ENCODE results near the gene BRI3BP. TPM values are rescaled to one million over a fixed set of nuclear protein-coding genes. Genes with fewer than 3 reads are reported as not detected.

BRI3BP gene
- polyA plus RNA-seq, 3 donors = 4.4 to 6.9 (median 5.0) TPM

DNA sequence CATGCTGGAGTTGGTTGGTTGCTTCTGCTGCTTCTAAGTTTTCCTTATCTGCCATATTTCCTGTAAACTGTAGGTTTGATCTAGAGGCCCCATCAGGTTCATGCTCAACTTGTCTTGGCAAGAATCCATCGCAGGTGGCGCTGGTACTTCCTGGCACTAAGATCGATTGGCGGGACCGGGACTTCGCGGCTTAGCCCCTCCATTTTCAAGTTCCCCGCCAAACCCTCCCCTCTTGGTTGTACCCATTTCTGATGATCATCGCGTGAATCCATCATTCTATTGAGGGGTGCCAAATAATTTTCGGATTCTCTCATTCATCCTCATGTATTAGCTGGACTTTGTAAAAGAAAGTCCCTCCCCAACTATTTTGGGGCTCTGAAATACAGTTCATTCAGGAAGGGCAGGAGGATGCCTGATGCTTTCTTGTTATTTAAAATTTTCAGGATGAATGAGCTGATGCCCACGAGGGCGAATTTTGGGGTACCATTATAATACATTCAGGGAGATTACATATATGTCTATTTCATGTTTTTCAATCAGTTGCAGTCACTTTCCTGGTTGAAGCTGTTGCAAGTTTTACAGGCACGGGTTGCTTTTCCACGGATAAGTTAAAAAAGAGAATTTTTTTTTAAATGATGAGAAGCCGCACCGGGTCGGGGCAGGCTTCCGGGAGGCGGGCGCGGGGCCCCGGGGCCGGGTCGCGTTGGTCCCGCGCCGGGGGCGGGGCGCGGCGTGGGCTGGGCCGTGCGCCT lies 395 bp upstream of the BRI3BP start:
- Histone ChIP-seq H2AFZ (ENCODE audit: insufficient read depth, low read depth, low read length, poor library complexity, severe bottlenecking) (peak overlapping the region; percentile 82), H4K20me1 (ENCODE audit: insufficient read depth, low read length) (peaks cover 4% of the 10 kb centered on the region), H3K36me3 (replicated peaks in 1 of 2; ENCODE audit: control insufficient read depth in 1 of 2, insufficient read depth in 2 of 2, low read length in 2 of 2) (no peaks in the 10 kb centered on the region), H3K27ac (ENCODE audit: low read depth in 1 of 2, low read length in 2 of 2) (peak overlapping the region in 1 of 2 donors; percentile 45), H3K4me2 (replicated peaks; ENCODE audit: extremely low read depth, low read length, poor library complexity, severe bottlenecking) (peak overlapping the region; percentile 100), H3K27me3 (ENCODE audit: control insufficient read depth in 2 of 2, insufficient read depth in 2 of 2, low read length in 2 of 2) (no peaks in the 10 kb centered on the region), H3K79me2 (ENCODE audit: insufficient read depth, low read length) (peaks cover 55% of the 10 kb centered on the region), H3K9me3 (replicated peaks in 1 of 2; ENCODE audit: control insufficient read depth in 1 of 2, insufficient read depth in 1 of 2, low read length in 2 of 2) (no peaks in the 10 kb centered on the region), H3K4me3 (replicated peaks in 1 of 3; ENCODE audit: low read depth in 2 of 3, low read length in 3 of 3) (peak overlapping the region; percentile 59 to 93 (median 81)), H3K9ac (ENCODE audit: insufficient read depth, low read length, poor library complexity, severe bottlenecking) (no peak overlapping the region), H3K4me1 (ENCODE audit: control insufficient read depth in 1 of 2, insufficient read depth in 2 of 2, low read length in 2 of 2) (peaks cover 47 to 52% of the 10 kb centered on the region in 2 donors)
- H3K4me1 Mint-ChIP-seq = peaks cover 48% of the 10 kb centered on the region
- TF ChIP-seq, protein P1, sequence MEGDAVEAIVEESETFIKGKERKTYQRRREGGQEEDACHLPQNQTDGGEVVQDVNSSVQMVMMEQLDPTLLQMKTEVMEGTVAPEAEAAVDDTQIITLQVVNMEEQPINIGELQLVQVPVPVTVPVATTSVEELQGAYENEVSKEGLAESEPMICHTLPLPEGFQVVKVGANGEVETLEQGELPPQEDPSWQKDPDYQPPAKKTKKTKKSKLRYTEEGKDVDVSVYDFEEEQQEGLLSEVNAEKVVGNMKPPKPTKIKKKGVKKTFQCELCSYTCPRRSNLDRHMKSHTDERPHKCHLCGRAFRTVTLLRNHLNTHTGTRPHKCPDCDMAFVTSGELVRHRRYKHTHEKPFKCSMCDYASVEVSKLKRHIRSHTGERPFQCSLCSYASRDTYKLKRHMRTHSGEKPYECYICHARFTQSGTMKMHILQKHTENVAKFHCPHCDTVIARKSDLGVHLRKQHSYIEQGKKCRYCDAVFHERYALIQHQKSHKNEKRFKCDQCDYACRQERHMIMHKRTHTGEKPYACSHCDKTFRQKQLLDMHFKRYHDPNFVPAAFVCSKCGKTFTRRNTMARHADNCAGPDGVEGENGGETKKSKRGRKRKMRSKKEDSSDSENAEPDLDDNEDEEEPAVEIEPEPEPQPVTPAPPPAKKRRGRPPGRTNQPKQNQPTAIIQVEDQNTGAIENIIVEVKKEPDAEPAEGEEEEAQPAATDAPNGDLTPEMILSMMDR (IDR thresholded peaks at IDR 0.05) = peak; percentile 49
- peaks cover 0 to 2% (median 0%) of the 10 kb centered on the region in 3 donors for H3K27me3 Mint-ChIP-seq (ENCODE audit: low read depth in 3 of 3)
- peaks cover 0 to 4% (median 0%) of the 10 kb centered on the region in 7 donors for H3K9me3 Mint-ChIP-seq
- no peaks in the 10 kb centered on the region for H3K36me3 Mint-ChIP-seq
- peak overlapping the region in 6 of 7 donors; percentile 31 to 59 (median 40) for H3K27ac Mint-ChIP-seq
- peak overlapping the region; percentile 85 to 86 for H3K4me3 Mint-ChIP-seq
- intact Hi-C loops (cut with micrococcal nuclease) = loop anchor here in 1 of 2 donors (5.0 kb wide), 1 partner anchor 74 kb away; the partner anchor contains the start of gene AACS
- 0% methylated on average over 28 of the region's 35 CpGs for WGBS (ENCODE audit: insufficient coverage)
- DNase-seq = peak; percentile 24 to 55 (median 40)

GRCh38 chr12:124994437-124994975 lies 1.1 kb downstream of the BRI3BP start:
- Histone ChIP-seq H3K4me3 (replicated peaks in 1 of 3; ENCODE audit: low read depth in 2 of 3, low read length in 3 of 3) (peak overlapping the region; percentile 56 to 99 (median 71)), H3K4me2 (replicated peaks; ENCODE audit: extremely low read depth, low read length, poor library complexity, severe bottlenecking) (peak overlapping the region; percentile 100), H3K27ac (ENCODE audit: low read depth in 1 of 2, low read length in 2 of 2) (peak overlapping the region; percentile 3 to 68), H3K9me3 (replicated peaks in 1 of 2; ENCODE audit: control insufficient read depth in 1 of 2, insufficient read depth in 1 of 2, low read length in 2 of 2) (no peaks in the 10 kb centered on the region), H3K9ac (ENCODE audit: insufficient read depth, low read length, poor library complexity, severe bottlenecking) (peak overlapping the region; percentile 64), H3K79me2 (ENCODE audit: insufficient read depth, low read length) (peaks cover 56% of the 10 kb centered on the region), H3K36me3 (replicated peaks in 1 of 2; ENCODE audit: control insufficient read depth in 1 of 2, insufficient read depth in 2 of 2, low read length in 2 of 2) (no peaks in the 10 kb centered on the region), H3K4me1 (ENCODE audit: control insufficient read depth in 1 of 2, insufficient read depth in 2 of 2, low read length in 2 of 2) (peaks cover 39 to 45% of the 10 kb centered on the region in 2 donors), H4K20me1 (ENCODE audit: insufficient read depth, low read length) (peaks cover 4% of the 10 kb centered on the region), H2AFZ (ENCODE audit: insufficient read depth, low read depth, low read length, poor library complexity, severe bottlenecking) (peak overlapping the region; percentile 85), H3K27me3 (ENCODE audit: control insufficient read depth in 2 of 2, insufficient read depth in 2 of 2, low read length in 2 of 2) (no peaks in the 10 kb centered on the region)
- H3K27me3 Mint-ChIP-seq (ENCODE audit: low read depth in 3 of 3) = peaks cover 0 to 2% (median 1%) of the 10 kb centered on the region in 3 donors
- H3K36me3 Mint-ChIP-seq = no peaks in the 10 kb centered on the region
- WGBS (ENCODE audit: insufficient coverage) = 0% methylated on average over 10 of the region's 15 CpGs
- peaks cover 47% of the 10 kb centered on the region for H3K4me1 Mint-ChIP-seq
- H3K4me3 Mint-ChIP-seq = peak overlapping the region; percentile 93 to 97
- H3K27ac Mint-ChIP-seq = peak overlapping the region; percentile 70 to 91 (median 83)
- TF ChIP-seq, protein P1 (IDR thresholded peaks at IDR 0.05) = no peak
- no peaks in the 10 kb centered on the region for H3K9me3 Mint-ChIP-seq
- intact Hi-C loops (cut with micrococcal nuclease) = loop anchor here in 1 of 2 donors (5.0 kb wide), 1 partner anchor 73 kb away; the partner anchor contains the start of gene AACS
- peak; percentile 21 to 58 (median 55) for DNase-seq
